HG02759 (cell line): ENCODE data around the gene GRAP2.
"Not testable (repeated sequence)": the region's sequence is repeated elsewhere in the genome, so short reads cannot be mapped to it uniquely, and the experiment has no call there.

Experiments used
- ATAC-seq: cut with Tn5 transposase; IDR thresholded peaks from one replicate; pipeline ENCODE4 v1.9.1; 2021; ENCODE audit warnings: mild to moderate bottlenecking, moderate library complexity; ENCODE audit not compliant: unreplicated experiment

Gene GRAP2

GRCh38 chr22:39896313-39896996, 4.4 kb upstream of the GRAP2 start:
- ATAC-seq: no peak

GRCh38 chr22:39897841-39898240, 3.0 kb upstream of the GRAP2 start:
- ATAC-seq: no peak

DNA sequence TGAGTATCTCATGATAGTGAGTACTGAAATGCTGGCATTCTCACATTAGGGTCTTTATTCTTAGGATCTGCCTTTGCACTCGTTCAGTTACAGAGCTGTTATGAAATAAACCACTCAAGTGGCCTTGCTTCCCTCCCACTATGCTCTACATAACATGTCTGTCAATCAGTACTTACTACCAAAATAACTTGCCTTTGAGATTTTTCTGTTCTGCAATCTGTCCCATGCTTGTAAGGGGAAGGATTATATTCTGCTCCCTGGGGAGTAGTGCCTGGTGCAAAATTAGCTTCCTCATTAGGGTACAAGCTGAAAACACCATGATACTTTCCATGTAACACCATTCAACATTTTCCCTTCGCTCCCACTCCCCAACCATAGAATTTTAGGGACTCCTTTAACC, 1.9 kb upstream of the GRAP2 start:
- peak; percentile 76 for ATAC-seq

DNA sequence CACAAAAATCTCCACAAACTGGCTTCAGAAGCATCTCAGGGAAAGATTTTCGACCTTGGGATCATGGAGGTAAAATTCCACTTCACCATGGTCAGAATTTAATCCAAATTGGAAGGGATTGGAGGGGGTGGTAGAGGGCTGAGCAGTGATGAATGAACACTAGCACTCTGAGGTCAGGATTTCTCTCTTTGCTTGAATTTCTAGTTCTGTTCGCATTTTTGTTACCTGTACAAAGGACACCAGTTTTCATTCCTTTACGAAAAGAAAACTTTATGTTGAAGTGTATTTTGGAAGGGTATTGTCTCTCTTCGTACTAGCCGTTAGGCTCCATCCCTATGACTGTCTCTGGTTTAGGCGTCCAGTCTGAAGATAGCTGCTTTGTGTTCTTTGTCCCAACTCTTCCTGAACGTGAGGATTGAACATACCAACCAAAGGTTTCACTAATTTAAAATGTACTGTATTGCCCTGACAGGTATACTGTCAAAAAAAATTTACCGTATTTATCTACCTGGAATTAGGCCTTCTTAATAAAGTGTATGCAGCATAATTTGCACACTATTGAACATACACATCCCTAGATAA, 772 bp downstream of the GRAP2 start:
- ATAC-seq: no peak

DNA sequence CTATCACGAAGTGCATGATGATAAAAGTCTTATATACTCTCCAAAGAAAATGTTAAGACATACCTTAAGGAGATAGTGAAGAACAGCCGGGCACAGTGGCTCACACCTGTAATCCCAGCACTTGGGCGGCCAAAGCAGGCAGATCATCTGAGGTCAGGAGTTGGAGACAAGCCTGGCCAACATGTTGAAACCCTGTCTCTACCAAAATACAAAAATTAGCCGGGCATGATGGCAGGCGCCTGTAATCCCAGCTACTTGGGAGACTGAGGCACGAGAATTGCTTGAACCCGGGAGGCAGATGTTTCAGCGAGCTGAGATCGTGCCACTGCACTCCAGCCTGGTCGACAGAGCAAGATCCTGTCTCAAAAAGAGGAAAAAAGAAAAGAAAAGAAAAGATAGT, 3.1 kb downstream of the GRAP2 start:
- ATAC-seq: not testable (repeated sequence)

DNA sequence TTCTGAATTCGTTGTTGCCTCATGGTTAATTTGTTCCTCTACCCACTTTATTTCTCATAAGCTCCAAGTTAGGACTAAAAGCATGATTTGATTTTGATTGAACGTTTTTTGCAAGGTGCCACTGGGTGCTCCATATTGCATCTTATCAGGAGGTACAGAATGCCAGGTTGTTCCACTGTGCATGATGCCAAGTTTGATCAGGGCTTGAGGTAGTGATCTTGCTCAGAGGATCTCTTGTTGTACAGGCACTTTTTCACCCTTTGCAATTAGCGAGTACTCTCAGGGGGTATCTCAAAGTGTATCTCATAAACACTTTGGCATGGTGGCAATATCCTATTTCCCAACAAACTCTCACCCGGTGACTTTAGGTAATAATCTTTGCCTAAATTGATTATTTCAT, 4.0 kb downstream of the GRAP2 start:
- no peak for ATAC-seq

GRCh38 chr22:39905687-39906086, 4.8 kb downstream of the GRAP2 start:
- no peak for ATAC-seq

GRCh38 chr22:39906207-39906606, 5.3 kb downstream of the GRAP2 start:
- no peak for ATAC-seq

- no peak for ATAC-seq
Measured at GRCh38 chr22:39907047-39907446, 6.2 kb downstream of the GRAP2 start.

DNA sequence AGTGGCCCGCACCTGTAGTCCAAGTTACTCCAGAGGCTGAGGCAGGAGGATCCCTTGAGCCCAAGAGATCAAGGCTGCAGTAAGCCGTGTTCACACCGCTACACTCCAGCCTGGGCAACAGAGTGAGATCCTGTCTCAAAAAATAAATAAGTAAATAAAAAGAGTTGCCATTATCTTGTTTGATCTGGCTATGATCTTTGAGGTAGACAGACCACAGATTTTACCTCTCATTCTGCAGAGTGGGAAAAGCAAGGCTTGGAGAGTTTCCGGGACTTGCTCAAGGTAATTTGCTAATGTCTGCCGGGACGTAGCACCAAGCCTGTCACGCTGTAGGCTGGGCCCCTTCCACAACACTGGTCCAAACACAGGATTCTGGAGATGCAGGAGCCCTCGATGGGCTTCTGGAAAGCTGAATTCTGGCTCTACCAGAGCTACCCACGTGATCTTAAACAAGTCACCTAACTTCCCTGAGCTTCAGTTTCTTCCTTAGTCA, 6.8 kb downstream of the GRAP2 start:
- no peak for ATAC-seq

- ATAC-seq: no peak
Measured at GRCh38 chr22:39908136-39908535, 7.3 kb downstream of the GRAP2 start.

DNA sequence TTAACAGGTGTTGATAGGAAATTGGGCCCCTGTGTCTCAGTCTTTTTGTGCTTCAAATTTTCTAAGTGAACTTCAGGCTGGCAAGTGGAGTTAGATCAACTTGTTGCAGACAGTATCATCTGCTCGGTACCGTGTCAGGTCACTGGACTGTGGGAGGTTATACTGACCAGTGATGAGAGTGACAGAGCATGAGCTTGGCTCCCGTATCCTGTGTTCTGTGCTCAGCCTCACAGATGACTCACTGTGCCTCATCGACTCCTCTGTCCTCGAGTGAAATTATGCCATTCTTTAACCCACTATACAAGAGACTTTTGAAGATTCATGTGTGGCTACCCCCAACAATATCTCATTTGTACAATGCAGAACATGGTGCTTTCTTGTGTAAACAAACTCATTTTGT, 7.9 kb downstream of the GRAP2 start:
- ATAC-seq: no peak

- ATAC-seq: no peak
Measured at GRCh38 chr22:39910876-39911613, 10.2 kb downstream of the GRAP2 start.

GRCh38 chr22:39913321-39913720, 12.4 kb downstream of the GRAP2 start:
- ATAC-seq: no peak

- no peak for ATAC-seq
Measured at GRCh38 chr22:39913886-39914285, 13.0 kb downstream of the GRAP2 start.

- no peak for ATAC-seq
Measured at GRCh38 chr22:39914584-39914983, 13.7 kb downstream of the GRAP2 start.

DNA sequence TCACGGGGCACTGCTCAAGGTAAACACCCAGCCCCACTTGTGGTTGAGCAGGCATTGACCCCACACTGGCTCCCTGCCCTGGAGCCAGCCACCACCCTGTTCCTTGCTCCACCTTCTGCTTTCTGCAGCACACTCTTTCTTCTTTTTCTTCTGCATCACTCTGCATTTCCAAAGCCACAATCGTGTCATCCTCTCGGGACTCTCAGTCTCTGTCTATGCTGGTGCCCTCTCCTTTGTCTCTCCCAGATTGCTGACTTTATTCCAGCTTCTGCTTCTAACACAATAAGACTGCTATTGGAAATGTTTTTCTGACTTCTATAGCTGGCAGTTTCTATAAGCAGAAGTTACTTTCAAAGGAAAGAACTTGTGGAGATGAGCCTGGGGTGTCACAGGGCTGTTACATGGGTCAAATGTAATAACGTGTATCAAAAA, 14.4 kb downstream of the GRAP2 start:
- ATAC-seq: no peak

DNA sequence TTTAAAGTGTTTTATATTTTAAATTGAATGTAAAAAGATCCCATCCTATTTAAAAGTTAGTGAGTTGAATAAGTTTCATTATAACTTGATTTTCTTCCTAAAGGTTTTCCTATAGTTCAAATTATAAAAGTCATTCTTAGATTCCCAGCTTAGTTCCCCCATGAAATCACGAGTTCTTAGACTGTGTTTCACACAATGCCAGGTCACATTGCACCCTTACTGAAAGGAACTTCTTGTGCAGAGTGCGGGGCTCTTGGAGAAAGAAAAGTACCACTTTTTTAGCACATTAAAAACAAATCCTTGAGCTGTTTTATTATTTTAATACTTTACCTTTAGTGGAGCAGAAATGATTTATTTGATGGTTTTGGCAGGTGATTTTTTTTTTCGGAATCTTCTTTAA, 15.6 kb downstream of the GRAP2 start:
- ATAC-seq: no peak

- no peak for ATAC-seq
Measured at GRCh38 chr22:39917197-39917643, 16.3 kb downstream of the GRAP2 start.

- ATAC-seq: no peak
Measured at GRCh38 chr22:39917776-39918495, 17.1 kb downstream of the GRAP2 start.

DNA sequence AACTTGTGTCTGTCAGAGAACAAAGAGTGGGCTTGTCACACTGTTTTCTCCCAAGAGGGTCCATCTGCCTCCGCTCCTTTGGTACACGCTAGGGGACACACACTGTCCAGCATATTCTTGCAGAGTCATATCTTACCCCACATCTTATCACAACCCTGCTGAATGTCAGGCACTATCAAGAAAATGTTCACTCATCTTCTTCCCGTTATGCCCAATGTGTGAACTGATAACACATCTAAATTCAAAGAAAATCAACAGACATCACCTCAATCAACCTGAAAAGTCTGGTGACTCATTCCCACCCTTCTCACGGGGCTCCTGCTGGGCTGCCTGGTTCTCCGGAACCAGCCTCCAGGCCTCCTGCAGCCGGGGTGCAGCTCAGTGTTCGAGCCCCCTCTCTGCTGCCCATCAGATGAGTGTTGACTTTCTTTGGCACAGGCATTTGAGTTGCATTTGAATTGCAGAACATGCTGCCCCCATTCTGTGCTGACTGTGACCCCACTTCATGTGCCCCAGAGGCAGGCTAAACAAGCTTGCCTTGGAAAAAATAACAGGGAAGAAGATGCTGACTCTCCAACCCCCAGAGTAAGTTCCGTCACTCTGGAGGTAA, 19.4 kb downstream of the GRAP2 start:
- no peak for ATAC-seq
